Measurements from ENCODE around the gene WDR33.

DNA sequence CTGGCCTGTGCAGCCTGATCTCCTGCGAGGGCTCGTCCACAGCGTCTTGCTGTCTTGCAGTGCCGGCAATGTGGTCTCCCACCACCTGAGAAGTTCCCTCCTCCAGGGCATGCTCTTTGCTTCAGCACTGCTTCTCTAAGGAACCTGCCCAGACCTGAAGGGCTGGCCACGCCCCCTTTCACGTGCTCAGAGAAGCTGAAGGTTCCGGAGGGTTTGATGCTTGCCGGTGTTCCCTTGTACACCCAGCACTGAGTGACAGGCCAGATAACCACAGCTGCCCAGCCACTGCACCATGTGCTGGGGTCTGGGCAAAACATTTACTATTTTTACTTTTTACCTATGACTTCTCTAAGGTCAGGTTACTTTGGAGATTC lies 48.7 kb upstream of the WDR33 start:
- TF ChIP-seq, protein P1, sequence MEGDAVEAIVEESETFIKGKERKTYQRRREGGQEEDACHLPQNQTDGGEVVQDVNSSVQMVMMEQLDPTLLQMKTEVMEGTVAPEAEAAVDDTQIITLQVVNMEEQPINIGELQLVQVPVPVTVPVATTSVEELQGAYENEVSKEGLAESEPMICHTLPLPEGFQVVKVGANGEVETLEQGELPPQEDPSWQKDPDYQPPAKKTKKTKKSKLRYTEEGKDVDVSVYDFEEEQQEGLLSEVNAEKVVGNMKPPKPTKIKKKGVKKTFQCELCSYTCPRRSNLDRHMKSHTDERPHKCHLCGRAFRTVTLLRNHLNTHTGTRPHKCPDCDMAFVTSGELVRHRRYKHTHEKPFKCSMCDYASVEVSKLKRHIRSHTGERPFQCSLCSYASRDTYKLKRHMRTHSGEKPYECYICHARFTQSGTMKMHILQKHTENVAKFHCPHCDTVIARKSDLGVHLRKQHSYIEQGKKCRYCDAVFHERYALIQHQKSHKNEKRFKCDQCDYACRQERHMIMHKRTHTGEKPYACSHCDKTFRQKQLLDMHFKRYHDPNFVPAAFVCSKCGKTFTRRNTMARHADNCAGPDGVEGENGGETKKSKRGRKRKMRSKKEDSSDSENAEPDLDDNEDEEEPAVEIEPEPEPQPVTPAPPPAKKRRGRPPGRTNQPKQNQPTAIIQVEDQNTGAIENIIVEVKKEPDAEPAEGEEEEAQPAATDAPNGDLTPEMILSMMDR (IDR thresholded peaks at IDR 0.05): no peak
- TF ChIP-seq POLR2A (IDR thresholded peaks at IDR 0.05): no peak

Measured in tibial nerve (tissue), 3 donors.